ENCODE measurements around the gene ETV2.

ETV2 gene

DNA sequence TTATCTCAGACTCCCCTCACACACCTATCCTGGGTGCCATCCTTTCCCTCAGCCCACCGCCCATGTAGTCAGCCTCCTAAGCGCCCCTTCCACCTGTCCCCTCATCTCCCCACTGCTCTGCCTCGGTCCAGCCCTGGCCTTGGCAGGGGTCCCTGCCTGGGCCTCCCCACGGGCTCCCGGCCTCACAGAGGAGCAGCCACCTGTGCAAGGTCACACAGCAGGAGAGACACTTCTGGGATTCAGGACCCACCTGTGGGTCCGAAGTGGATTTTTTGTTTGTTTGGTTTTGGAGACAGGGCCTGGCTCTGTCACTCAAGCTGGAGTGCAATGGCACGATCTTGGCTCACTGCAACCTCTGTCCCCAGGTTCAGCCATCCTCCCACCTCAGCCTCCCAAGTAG, 24.1 kb downstream of the ETV2 start:
- TF ChIP-seq, protein P1, sequence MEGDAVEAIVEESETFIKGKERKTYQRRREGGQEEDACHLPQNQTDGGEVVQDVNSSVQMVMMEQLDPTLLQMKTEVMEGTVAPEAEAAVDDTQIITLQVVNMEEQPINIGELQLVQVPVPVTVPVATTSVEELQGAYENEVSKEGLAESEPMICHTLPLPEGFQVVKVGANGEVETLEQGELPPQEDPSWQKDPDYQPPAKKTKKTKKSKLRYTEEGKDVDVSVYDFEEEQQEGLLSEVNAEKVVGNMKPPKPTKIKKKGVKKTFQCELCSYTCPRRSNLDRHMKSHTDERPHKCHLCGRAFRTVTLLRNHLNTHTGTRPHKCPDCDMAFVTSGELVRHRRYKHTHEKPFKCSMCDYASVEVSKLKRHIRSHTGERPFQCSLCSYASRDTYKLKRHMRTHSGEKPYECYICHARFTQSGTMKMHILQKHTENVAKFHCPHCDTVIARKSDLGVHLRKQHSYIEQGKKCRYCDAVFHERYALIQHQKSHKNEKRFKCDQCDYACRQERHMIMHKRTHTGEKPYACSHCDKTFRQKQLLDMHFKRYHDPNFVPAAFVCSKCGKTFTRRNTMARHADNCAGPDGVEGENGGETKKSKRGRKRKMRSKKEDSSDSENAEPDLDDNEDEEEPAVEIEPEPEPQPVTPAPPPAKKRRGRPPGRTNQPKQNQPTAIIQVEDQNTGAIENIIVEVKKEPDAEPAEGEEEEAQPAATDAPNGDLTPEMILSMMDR (conservative IDR thresholded peaks at IDR 0.05) = no peak
- H3K27ac ChIP-seq = no peak overlapping the region

DNA sequence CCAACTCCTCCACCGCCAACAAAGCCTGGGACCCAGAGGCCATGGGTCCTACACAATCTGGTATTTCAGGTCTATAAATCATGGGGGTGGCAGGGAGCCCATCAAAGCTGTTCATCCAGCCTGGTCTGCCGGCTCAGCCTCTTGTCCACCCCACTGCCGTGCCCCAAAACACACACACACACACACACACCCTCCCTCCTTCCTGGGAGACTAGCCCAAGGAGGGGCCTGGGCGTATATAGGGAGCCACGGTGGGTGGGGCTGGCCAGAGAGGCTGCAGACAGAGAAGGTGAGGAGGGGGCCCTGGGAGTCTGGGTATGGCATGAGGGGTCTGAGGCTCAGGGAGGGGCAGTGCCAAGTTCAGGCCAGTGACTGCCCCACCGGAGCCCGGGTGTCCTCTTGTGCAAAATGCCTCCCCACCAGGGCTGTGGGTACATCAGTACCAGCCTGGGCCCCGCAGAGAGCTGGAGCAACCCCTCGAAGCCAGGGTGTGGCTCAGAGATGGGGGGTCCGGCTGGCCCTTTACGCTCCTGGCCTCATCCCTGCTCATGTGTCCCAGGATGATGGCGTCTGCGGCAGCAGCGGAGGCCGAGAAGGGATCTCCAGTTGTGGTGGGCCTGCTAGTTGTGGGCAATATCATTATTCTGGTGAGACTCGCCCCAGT, 24.8 kb downstream of the ETV2 start, which contains the start of gene UPK1A:
Gene UPK1A (plus strand): TSS at position 267 of the 663 bp plus-strand sequence. CDS start 296 bp downstream, at position 563.
- TF ChIP-seq, protein P1 (conservative IDR thresholded peaks at IDR 0.05) = no peak
- H3K27ac ChIP-seq = no peak within 1 kb of the TSS

DNA sequence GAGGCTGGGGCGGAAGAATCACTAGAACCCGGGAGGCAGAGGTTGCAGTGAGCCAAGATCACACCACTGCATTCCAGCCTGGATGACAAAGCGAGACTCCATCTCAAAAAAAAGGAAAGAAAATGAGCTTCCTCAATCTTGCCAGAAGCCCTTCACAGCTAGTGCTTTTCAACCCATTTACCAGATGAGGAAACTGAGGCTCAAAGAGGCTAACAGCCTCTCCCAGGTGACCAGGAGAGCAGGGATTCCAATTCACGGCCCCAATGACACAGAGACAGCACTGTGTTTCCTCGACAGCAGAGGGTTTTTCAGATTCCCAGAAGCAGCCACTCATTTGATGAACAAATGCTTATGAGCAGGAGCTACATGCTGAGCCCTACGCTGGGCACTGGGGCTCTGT, 28.0 kb downstream of the ETV2 start:
- no peak overlapping the region for H3K27ac ChIP-seq
- TF ChIP-seq, protein P1 (conservative IDR thresholded peaks at IDR 0.05) = no peak

DNA sequence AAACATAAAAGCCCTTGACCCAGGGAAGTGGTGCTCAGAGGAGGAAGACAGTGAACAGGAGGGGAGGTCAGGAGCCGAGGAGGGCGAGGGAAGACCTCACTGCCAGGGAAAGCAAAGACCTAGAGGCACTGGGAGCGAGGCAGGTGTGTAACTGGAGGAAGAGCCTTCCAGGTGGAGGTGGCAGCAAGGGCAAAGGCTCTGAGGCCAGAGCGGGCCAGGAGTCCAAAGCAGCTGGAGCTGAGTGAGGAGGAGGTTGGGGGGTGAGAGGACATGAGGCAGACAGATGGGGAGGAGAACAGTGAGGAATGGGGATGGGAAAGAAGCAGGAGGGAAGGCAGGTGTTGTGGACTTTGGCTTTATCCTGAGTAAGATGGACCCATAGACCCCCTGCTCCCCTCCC, 28.4 kb downstream of the ETV2 start:
- TF ChIP-seq, protein P1 (conservative IDR thresholded peaks at IDR 0.05) = no peak
- H3K27ac ChIP-seq = no peak overlapping the region

DNA sequence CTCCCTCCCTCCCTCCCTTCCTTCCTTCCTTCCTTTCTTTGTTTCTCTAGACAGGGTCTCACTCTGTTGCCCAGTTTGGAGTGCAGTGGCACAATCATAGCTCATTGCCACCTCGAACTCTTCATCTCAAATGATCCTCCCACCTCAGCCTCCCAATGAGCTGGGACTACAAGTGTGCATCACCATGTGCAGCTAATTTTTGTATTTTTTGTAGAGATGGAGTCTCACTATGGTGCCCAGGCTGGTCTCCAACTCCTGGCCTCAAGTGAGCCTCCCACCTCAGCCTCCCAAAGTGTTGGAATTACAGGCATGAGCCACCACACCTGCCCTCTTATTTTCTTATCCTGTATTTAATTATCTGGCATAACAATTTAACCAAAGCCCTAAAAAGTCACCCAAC, 29.1 kb downstream of the ETV2 start:
- no peak overlapping the region for H3K27ac ChIP-seq

DNA sequence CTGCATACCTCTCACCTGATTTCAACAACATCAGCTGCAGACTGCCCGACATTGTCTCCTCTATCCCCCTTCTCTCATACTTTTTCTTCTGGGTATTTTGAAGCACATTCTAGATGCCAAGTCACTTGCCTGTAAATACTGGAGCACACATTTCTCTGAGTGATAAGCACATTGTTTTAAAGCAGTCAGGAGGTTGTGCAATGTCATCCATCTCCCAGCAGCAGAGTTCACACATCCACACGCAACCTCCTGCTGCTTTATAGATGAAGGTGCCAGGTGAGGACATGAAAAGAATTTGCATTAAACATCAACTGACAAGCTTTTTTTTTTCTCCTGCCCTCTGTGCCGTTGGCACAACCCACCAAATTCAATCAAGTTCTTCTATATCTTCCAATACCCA, 30.3 kb downstream of the ETV2 start:
- H3K27ac ChIP-seq = no peak overlapping the region
- TF ChIP-seq, protein P1 (conservative IDR thresholded peaks at IDR 0.05) = no peak

More for the DNA sequence above, 29.1 kb downstream of the ETV2 start:
- TF ChIP-seq, protein P1 (conservative IDR thresholded peaks at IDR 0.05) = no peak

DNA sequence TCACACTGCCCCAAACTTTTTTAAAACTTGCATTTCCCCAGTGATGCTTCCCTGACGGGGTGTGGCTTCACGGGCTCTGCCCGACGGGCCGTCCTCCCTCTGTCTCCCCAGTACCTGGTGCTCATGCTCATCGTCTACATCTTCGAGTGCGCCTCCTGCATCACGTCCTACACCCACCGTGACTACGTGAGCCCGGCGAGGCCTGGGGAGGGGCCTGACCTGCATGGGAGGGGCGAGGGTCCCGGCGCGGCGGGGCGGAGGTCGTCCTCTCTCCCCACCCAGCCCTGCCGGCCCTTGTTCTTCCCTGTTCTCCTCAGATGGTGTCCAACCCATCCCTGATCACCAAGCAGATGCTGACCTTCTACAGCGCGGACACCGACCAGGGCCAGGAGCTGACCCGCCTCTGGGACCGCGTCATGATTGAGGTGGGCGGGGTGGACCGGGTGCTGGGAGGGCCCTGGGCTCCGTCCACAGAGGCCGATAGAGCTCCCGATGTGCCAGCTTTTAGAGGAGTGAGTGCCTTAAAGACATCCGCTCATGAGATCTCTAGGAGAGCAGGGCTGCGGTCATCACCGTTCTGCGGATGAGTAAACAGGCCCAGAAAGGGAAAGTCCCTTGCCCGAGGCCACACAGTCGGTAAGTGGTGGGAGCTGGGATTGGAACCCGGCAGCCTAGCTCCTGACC, 31.7 kb downstream of the ETV2 start:
- TF ChIP-seq, protein P1 (conservative IDR thresholded peaks at IDR 0.05) = no peak
- H3K27ac ChIP-seq = no peak overlapping the region
